Endothelial cell of umbilical vein (primary cell): Measurements from ENCODE around the gene HBM.

ENCODE experiments used
- EZH2 ChIP-seq: IDR thresholded peaks from 2 replicates; pipeline ENCODE4 v1.6.1; 2012; ENCODE audit warnings: borderline replicate concordance, low read depth, mild to moderate bottlenecking, moderate library complexity, low read length, inconsistent platforms; ENCODE audit not compliant: severe bottlenecking
- FOS ChIP-seq: IDR thresholded peaks from 2 replicates; pipeline ENCODE4 v1.6.1; 2011; ENCODE audit warnings: mild to moderate bottlenecking, low read length, moderate library complexity, borderline replicate concordance; ENCODE audit not compliant: insufficient read depth
- GATA2 ChIP-seq: IDR thresholded peaks from 2 replicates; pipeline ENCODE4 v1.7.0; 2011; ENCODE audit warnings: low read depth, mild to moderate bottlenecking, moderate library complexity, mixed read lengths, low read length; ENCODE audit not compliant: insufficient read length, insufficient read depth
- JUN ChIP-seq: IDR thresholded peaks from 2 replicates; pipeline ENCODE4 v1.6.1; 2011; ENCODE audit warnings: borderline replicate concordance, low read depth; ENCODE audit not compliant: insufficient read length, insufficient read depth
- MYC ChIP-seq: IDR thresholded peaks from one replicate; pipeline ENCODE4 v1.6.1; 2011; ENCODE audit warnings: mild to moderate bottlenecking, low read depth, low read length
- POLR2A ChIP-seq: IDR thresholded peaks from 2 replicates; pipeline ENCODE4 v1.6.1; 2012; ENCODE audit warnings: low read depth, mild to moderate bottlenecking, control low read depth, low read length
- POLR2AphosphoS5 ChIP-seq: IDR thresholded peaks from 2 replicates; pipeline ENCODE4 v1.6.1; 2012; ENCODE audit warnings: low read depth, mild to moderate bottlenecking, control low read depth, low read length, moderate library complexity; ENCODE audit not compliant: insufficient read depth
- TF ChIP-seq, protein P1 (sequence below), 2 donors: IDR thresholded peaks; 1 replicate in 1 of 2; 2 replicates in 1 of 2; pipeline ENCODE4 v1.5.1; 2011; ENCODE audit warnings: low read length in 2 of 2, mild to moderate bottlenecking in 2 of 2, moderate library complexity in 2 of 2, control low read depth in 1 of 2, inconsistent platforms in 1 of 2, low read depth in 1 of 2; ENCODE audit not compliant: insufficient read depth in 1 of 2; ENCODE audit errors: extremely low read depth in 1 of 2
- TF ChIP-seq, protein P2 (sequence below): IDR thresholded peaks from 2 replicates; pipeline ENCODE4 v1.6.1; 2011; ENCODE audit not compliant: insufficient read depth, insufficient read length

DNA sequence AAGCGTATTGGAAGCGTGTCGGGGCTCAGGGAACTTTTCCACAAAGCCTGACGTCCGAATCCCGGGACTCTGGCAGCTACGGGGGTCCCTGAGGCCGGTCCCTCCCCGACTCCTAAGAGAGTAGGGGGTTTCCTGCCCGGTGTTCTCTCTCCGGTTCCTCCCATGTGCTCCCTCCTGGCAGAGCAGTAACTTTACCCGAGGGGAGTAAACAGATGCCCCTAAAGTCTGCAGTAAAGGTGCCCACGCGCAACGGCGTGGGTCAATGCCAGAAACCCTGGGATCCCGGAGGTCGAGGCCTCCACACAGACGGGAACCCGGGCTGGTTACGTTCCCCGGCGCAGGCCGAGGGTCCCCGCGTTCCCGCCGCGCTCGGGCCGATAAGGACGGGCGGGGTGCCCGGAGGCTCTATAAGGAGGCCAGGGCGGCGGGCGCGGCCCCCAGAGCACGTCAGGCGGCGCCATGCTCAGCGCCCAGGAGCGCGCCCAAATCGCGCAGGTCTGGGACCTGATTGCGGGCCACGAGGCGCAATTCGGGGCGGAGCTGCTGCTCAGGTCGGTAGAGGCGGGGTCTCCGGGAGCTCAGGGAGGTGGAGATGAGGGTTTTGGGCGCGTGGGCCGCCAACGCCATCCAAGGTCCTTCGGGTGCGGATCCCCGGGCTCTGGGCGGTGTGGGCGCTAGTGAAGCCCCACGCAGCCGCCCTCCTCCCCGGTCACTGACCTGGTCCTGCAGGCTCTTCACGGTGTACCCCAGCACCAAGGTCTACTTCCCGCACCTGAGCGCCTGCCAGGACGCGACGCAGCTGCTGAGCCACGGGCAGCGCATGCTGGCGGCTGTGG, at the start of gene HBM:
- TF ChIP-seq, protein P1, sequence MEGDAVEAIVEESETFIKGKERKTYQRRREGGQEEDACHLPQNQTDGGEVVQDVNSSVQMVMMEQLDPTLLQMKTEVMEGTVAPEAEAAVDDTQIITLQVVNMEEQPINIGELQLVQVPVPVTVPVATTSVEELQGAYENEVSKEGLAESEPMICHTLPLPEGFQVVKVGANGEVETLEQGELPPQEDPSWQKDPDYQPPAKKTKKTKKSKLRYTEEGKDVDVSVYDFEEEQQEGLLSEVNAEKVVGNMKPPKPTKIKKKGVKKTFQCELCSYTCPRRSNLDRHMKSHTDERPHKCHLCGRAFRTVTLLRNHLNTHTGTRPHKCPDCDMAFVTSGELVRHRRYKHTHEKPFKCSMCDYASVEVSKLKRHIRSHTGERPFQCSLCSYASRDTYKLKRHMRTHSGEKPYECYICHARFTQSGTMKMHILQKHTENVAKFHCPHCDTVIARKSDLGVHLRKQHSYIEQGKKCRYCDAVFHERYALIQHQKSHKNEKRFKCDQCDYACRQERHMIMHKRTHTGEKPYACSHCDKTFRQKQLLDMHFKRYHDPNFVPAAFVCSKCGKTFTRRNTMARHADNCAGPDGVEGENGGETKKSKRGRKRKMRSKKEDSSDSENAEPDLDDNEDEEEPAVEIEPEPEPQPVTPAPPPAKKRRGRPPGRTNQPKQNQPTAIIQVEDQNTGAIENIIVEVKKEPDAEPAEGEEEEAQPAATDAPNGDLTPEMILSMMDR (IDR thresholded peaks at IDR 0.05; ENCODE audit: extremely low read depth in 1 of 2, insufficient read depth in 1 of 2, low read depth in 1 of 2, low read length in 2 of 2): no peak
- TF ChIP-seq POLR2A (no peak), POLR2AphosphoS5 (no peak), EZH2 (peak; percentile 93), MYC (no peak), JUN (no peak), FOS (no peak), GATA2 (no peak)
- TF ChIP-seq, protein P2, sequence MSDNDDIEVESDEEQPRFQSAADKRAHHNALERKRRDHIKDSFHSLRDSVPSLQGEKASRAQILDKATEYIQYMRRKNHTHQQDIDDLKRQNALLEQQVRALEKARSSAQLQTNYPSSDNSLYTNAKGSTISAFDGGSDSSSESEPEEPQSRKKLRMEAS: no peak
